ENCODE results near the gene EXOC4.
"Not testable (repeated sequence)": the region's sequence is repeated elsewhere in the genome, so short reads cannot be mapped to it uniquely, and the experiment has no call there.

The EXOC4 gene

GRCh38 chr7:133275446-133276095 is 22.7 kb downstream of the EXOC4 start:
- no peak for DNase-seq (ENCODE audit: low read depth)

- not testable (repeated sequence) for DNase-seq (ENCODE audit: low read depth)
These were observed 26.1 kb downstream of the EXOC4 start for GRCh38 chr7:133278975-133279374.

GRCh38 chr7:133282094-133282493 is 29.2 kb downstream of the EXOC4 start:
- no peak for DNase-seq (ENCODE audit: low read depth)

- DNase-seq (ENCODE audit: low read depth): no peak
These were observed 31.2 kb downstream of the EXOC4 start for GRCh38 chr7:133284092-133284491.

- DNase-seq (ENCODE audit: low read depth): no peak
These were observed 36.1 kb downstream of the EXOC4 start for GRCh38 chr7:133288970-133289369.

- DNase-seq (ENCODE audit: low read depth): no peak
These were observed 37.2 kb downstream of the EXOC4 start for GRCh38 chr7:133290041-133290440.

- no peak for DNase-seq (ENCODE audit: low read depth)
These were observed 37.9 kb downstream of the EXOC4 start for GRCh38 chr7:133290676-133291333.

- DNase-seq (ENCODE audit: low read depth): no peak
These were observed 39.8 kb downstream of the EXOC4 start for GRCh38 chr7:133292631-133293030.

- no peak for DNase-seq (ENCODE audit: low read depth)
These were observed 40.7 kb downstream of the EXOC4 start for GRCh38 chr7:133293384-133294160.

- no peak for DNase-seq (ENCODE audit: low read depth)
These were observed 41.4 kb downstream of the EXOC4 start for GRCh38 chr7:133294234-133294633.

- DNase-seq (ENCODE audit: low read depth): no peak
These were observed 42.6 kb downstream of the EXOC4 start for GRCh38 chr7:133295484-133295883.

- DNase-seq (ENCODE audit: low read depth): no peak
These were observed 44.2 kb downstream of the EXOC4 start for GRCh38 chr7:133297093-133297492.

- no peak for DNase-seq (ENCODE audit: low read depth)
These were observed 45.2 kb downstream of the EXOC4 start for GRCh38 chr7:133298080-133298479.

- DNase-seq (ENCODE audit: low read depth): no peak
These were observed 46.8 kb downstream of the EXOC4 start for GRCh38 chr7:133299676-133300075.

- DNase-seq (ENCODE audit: low read depth): no peak
These were observed 47.2 kb downstream of the EXOC4 start for GRCh38 chr7:133300088-133300487.

GRCh38 chr7:133300811-133301210 is 47.9 kb downstream of the EXOC4 start:
- no peak for DNase-seq (ENCODE audit: low read depth)

- no peak for DNase-seq (ENCODE audit: low read depth)
These were observed 48.6 kb downstream of the EXOC4 start for GRCh38 chr7:133301444-133301843.

- DNase-seq (ENCODE audit: low read depth): no peak
These were observed 50.5 kb downstream of the EXOC4 start for GRCh38 chr7:133303372-133303771.

- DNase-seq (ENCODE audit: low read depth): no peak
These were observed 51.1 kb downstream of the EXOC4 start for GRCh38 chr7:133303931-133304330.

GRCh38 chr7:133309333-133309732 is 56.5 kb downstream of the EXOC4 start:
- DNase-seq (ENCODE audit: low read depth): no peak

- DNase-seq (ENCODE audit: low read depth): no peak
These were observed 57.5 kb downstream of the EXOC4 start for GRCh38 chr7:133310232-133310862.

- DNase-seq (ENCODE audit: low read depth): no peak
These were observed 60.7 kb downstream of the EXOC4 start for GRCh38 chr7:133313575-133313974.

GRCh38 chr7:133314084-133314483 is 61.2 kb downstream of the EXOC4 start:
- no peak for DNase-seq (ENCODE audit: low read depth)
